Kidney tubule cell (primary cell): Measurements from ENCODE around the gene UNK.
A peak's percentile ranks its signal among the peaks of the same experiment; 100 is the strongest.

ENCODE experiments used
- DNase-seq: peaks from one replicate; pipeline ENCODE4 v3.0.0-alpha.2; 2018; ENCODE audit warnings: low spot score

UNK gene

GRCh38 chr17:75822119-75822799 is 37.7 kb downstream of the UNK start:
- peak; percentile 13 for DNase-seq

DNA sequence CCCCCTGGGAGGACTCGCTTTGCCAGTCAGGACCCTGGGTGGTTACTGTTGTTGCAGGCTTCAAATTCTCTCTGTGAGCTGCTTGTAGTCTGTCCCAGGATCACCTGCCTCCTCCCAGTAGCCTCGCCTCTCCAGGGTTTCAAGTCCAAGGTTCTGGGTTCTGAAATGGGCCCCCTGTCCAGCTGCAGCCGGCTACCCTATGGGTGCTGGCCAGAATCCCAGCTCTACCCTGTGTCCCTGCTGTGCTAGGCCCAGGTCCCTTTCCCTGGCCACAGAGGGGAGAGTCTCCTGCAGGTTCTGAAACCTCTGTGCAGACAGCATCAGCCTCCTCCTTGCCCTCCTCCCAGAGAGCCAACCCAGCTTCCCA is 38.2 kb downstream of the UNK start:
- no peak for DNase-seq

DNA sequence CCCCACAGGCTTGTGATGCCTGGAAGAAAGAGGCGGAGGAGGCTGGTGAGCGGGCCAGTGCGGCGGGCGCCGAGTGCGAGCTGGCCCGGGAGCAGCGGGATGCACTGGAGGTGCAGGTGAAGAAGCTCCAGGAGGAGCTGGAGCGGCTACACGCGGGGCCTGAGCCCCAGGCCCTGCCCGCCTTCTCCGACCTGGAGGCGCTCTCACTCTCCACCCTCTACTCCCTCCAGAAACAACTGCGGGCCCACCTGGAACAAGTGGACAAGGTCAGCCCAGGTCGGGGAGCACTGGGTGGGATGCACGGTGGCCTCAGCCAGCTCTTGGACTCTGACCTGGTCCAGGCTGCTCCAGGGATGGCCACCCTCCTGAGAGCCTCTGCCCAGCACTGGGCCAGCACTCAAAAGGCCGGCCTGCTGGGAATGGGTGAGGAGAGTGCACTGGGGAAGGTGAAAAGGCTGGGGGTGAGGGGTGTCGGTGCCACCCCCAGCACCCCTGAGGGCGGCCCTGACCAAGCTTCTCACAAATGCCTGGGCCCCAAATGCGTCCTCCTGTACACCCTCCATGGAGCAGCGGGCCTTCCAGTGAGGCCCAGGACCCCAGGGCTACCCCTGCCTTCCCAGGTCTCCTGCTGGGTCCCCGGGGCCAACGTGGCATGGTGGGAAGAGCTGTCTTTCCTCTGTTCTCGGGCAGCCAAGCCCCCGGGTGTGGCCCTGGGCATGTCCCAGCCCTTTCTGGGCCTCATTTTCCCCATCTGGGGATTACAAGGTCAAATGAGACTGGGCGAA is 38.8 kb downstream of the UNK start:
- no peak for DNase-seq

DNA sequence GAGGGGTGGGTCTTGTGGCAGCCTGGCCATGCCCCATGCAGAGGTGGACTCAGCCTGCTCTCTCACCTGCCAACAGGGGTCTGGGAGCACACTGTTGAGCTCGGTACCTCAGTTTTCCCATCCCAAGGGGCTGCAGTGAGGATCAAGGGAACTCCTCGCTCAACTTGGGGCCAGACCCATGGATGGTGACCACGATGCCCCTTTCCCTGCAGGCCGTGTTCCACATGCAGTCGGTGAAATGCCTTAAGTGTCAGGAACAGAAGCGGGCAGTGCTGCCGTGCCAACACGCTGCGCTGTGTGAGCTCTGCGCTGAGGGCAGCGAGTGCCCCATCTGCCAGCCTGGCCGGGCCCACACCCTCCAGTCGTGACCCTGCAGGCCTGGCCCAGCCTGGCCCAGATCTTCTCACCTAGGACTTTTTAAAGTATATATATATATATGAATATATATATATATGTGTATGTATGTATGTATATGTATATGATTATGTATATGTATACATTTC is 39.5 kb downstream of the UNK start:
- no peak for DNase-seq

- DNase-seq: no peak
These were observed 40.1 kb downstream of the UNK start for GRCh38 chr17:75824666-75825065.

DNA sequence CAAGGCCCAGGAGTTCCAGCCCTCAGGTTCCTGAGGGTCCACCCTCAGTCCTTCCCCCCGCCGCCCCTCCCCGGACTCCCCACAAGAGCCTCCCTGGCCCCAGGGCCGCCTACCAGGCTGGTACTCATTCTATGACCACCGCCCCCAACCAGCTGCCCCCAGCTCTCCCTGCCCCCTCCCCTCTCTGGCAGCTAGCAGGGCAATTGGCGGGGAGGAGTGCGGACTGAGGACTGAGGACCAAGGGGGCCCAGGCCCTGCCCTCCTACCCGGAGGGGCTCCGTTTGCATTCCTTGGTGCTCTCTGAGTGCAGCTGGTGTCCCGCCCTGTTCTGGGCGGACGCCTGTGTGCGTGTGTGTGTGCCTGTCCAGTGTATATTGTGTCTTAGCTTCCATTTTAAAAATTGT is 40.5 kb downstream of the UNK start:
- DNase-seq: no peak

GRCh38 chr17:75825748-75826370 is 41.3 kb downstream of the UNK start:
- no peak for DNase-seq

DNA sequence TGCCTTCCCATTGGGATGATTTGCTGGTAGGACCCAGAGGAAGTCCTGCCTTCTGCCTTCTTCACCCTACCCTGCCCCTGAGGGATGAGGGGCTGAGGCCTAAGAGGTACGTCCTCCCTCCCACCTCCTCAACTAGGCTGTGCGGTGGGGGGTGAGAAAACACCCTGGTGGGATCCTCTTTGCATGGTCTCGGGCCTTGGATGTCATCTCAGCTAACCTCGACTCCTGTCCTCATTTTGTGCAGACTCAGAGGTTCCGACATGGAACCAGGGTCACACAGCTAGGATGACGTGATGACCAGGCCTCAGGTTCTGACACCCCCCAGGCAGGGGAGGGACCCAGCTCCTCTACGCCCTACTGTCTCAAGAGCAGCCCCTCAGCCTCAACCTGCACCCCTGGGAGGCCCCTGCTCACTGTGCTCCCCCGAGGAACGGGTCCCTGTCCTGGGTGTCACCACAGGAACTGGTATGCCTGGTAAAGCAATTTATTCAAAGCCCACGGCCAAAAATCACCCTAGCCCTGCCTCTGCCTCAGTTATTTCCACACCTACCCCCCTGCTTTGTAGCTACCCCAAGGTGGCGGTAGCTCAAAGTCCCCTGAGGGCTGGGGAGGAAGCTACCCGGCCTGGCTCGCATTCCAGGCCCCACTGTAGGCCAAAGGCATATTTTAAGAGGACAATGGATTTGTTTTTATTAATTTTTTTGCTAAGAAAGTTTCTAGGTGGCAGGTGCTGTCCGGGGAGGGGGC is 42.1 kb downstream of the UNK start:
- DNase-seq: no peak

DNA sequence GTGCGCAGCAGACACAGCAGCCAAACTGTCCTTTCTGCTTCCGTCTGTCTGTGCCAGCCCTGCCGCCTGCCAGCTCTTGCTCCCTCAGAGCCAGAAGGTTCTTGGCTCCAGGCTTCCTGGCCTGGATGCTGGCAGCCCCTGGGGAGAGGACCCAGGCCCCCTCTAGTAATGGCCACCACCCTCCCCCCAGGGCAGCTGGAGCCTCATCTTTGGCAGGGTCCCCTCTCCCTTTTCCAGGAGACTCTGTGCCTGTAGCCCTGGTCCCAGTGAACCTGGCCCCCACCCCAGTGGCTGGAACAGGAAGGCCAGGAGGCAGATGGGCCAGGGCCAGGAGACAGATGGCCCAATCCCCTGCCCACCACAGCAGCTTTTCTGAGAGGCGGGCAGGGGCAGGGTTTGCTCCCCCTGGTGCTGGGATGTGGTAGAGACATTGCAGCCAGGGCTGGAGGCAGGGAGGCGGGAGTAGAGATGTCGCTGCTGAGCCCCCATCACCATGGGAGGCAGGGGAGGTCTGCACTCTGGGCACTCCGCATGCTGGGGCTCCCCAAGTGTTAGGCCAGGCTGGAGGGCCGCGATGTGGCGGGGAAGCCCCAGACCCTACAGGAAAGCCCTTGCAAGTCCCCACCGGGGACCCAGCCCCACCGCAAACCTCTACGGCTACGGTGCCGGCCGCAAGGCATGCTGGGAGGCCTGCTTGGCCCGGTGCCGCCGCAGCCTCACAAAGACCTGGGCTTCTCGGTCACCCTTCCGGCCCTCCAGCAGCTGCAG is 42.9 kb downstream of the UNK start:
- peak; percentile 35 for DNase-seq

GRCh38 chr17:75828076-75828400 is 43.4 kb downstream of the UNK start:
- no peak for DNase-seq

DNA sequence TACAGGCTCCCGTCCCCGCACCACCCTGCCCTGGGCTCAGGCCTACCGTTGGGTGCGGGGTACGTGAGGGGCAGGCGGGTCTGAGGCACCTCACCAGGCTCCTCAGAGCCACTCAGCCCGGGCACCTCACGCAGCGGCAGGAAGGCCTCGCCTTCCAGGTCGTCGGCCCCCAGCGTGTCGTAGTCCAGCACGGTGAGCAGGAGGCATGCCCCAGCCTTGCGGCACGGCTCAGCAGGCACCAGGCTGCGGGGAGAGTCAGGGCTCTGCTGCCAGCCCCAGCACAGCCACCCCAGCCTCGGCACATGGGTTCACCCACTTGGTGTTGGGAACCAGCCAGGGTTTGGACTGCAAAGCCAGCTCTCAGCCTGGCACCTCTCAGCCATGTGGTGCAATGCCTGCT is 44.1 kb downstream of the UNK start:
- DNase-seq: no peak

DNA sequence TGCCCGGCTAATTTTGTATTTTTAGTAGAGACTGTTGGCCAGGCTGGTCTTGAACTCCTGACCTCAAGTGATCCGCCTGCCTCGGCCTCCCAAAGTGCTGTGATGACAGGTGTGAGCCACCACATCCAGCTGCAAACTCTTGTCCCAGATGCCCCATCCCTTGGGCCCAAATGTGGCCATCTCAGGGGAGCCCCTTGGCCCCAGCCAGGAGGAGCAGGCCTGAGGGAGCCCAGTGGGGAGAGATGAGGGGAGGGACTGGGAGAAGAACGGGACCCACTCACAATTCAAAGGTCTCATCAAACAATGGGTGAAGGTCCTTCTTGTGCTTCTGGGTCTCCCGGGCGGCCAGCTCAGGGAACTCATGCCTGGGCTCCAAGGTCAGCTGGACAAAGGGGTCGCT is 45.1 kb downstream of the UNK start:
- DNase-seq: no peak

- no peak for DNase-seq
These were observed 45.8 kb downstream of the UNK start for GRCh38 chr17:75830164-75831031.

- DNase-seq: no peak
These were observed 46.5 kb downstream of the UNK start for GRCh38 chr17:75831032-75831571.

GRCh38 chr17:75832164-75832651 is 47.6 kb downstream of the UNK start:
- peak; percentile 49 for DNase-seq

DNA sequence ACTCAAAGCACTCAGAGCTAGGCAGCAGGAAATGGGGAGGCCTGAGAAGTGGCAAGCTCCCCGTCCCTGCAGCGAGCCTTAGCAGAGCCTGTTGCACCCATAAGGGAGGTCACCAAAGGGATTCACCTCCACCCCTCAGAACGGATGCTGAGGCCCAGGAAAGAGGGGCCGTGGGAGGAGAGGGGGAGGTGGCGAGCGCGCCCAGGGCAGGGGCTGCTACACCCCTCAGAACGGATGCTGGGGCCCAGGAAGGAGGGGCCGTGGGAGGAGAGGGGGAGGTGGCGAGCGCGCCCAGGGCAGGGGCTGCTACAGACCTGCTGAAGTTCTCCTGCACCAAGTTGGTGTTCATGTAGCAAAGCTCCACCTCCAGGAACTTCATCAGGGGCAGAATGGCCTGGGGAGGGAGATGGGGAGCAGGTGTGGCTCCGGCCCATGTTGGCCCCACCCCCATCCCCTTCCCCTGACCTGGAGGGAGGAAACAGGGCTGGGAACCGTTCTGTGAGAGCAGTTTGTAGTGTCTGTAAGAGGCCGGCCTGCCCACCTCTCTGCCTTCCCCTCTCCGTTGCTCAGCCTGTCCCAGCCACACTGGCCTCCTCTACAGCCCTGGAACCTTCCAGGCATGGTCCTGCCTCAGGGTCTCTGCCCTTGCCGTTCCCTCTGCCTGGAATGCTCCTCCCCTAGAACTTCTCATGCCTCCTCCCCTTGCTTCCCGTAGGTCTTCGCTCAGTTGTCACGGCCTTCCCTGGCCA is 48.2 kb downstream of the UNK start:
- DNase-seq: no peak

DNA sequence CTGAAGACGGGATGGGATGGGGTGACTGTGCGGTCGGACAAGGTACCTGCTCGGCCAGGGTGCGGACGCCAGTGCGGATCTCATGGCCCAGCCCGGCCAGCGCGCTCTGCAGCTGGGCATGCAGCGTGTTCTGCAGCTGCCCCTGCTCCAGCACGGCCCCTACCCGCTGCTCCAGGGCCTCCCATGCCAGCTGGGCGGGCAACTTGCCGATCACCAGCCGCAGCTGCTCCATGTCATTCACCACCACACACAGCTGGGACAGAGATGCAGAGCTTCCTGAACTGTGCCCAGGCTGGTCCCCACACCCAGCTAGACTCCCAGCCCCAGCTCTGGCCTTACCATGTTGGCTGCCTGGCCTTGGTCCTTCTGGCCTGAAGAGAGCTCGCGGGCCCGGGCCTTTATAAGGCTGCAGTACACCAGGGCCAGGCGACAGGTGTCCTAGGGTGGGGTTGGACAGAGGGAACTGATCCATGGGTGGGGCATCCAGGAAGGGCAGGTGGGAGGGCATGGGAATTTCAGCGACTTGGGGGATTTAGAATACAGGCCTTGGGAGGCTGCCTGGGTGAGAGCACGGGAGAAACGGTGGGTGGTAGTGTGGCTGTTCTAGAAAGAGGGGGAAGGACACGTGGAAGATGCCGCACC is 49.8 kb downstream of the UNK start:
- DNase-seq: no peak

DNA sequence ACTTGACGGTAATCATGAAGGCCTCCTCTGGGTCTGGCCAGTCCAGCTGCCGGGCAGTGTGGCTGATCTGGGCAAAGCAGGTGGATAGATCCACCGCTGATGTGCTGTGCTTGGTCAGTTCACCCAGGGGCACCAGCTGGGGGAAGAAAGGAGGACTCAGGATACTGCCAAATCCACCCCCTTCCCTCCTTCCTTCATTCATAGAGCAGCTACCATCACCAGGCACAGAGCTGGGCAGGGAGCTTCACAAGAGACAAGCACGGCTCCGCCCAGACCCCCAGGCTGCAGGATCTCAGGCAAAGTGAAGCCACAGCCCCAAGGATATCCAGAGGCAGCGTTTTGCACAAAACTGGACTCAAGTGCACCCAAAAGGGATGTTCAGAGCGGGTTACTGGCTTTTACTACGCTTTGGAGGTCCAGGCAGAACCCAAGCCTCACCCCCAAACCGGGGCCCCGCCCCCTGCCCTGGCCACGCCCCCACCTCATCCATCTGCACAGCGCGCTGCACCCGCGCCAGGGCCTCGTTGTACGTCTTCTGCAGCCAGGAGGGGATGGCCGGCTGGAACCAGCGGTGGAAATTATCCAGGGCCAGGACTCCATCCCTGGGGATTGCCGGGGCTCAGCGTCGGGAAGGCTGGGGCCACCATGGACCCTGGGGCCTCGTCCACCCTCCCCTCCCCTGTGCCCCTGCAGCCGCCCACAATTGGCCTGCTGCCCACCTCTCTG is 50.5 kb downstream of the UNK start:
- no peak for DNase-seq

DNA sequence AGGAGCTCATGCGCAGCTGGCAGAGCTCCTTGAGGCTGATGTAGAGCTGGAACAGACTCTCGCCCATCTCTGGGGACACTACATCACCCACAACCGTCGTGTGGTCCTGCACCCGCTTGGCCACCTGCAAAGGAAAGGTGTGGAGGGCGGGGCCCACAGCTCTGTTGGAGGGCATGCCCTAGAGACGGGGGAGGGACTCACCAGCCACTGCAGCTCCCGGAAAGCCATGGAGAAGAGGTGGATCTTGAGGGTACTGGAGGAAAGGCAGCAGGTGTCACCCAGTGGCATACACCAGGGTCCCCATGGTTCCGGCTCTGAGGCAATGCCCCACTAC is 51.0 kb downstream of the UNK start:
- DNase-seq: no peak
